Neutrophil (primary cell): Measurements from ENCODE around the gene B3GNT7.
A peak's percentile ranks its signal among the peaks of the same experiment; 100 is the strongest.

ENCODE experiments used
- H3K27ac ChIP-seq: fragments of 200-600 bp; sonication (generic); 2 replicates; pipeline ENCODE4 v1.5.1; 2016; ENCODE audit warnings: mild to moderate bottlenecking, moderate library complexity
- H3K27me3 ChIP-seq: fragments of 200-600 bp; sonication (generic); 2 replicates; pipeline ENCODE4 v1.6.0; 2016; ENCODE audit warnings: mild to moderate bottlenecking
- H3K36me3 ChIP-seq: fragments of 200-600 bp; sonication (generic); 2 replicates; pipeline ENCODE4 v1.5.1; 2017
- H3K4me1 ChIP-seq, 2 experiments: fragments of 200-600 bp in 1 of 2; sonication (generic) in 1 of 2; 1 replicate in 1 of 2; 2 replicates in 1 of 2; pipeline versions ENCODE4 v1.5.1 to v1.6.1; 2013 to 2016; ENCODE audit warnings: low read depth in 1 of 2, low read length in 1 of 2, mild to moderate bottlenecking in 1 of 2, moderate library complexity in 1 of 2; ENCODE audit not compliant: control insufficient read depth in 1 of 2, insufficient read depth in 1 of 2
- H3K4me3 ChIP-seq, 2 experiments: fragments of 200-600 bp in 1 of 2; sonication (generic) in 1 of 2; 1 replicate in 1 of 2; 2 replicates in 1 of 2; pipeline ENCODE4 v1.5.1; 2013 to 2016; ENCODE audit warnings: low read depth in 1 of 2, low read length in 1 of 2, mild to moderate bottlenecking in 1 of 2, moderate library complexity in 1 of 2
- H3K9me3 ChIP-seq: fragments of 200-600 bp; sonication (generic); 2 replicates; pipeline ENCODE4 v1.5.1; 2016
- TF ChIP-seq, protein P1 (sequence below): fragments of 200-600 bp; sonication (generic); IDR thresholded peaks from 2 replicates; pipeline ENCODE4 v1.5.1; 2016; ENCODE audit warnings: antibody characterized with exemption

B3GNT7 gene

DNA sequence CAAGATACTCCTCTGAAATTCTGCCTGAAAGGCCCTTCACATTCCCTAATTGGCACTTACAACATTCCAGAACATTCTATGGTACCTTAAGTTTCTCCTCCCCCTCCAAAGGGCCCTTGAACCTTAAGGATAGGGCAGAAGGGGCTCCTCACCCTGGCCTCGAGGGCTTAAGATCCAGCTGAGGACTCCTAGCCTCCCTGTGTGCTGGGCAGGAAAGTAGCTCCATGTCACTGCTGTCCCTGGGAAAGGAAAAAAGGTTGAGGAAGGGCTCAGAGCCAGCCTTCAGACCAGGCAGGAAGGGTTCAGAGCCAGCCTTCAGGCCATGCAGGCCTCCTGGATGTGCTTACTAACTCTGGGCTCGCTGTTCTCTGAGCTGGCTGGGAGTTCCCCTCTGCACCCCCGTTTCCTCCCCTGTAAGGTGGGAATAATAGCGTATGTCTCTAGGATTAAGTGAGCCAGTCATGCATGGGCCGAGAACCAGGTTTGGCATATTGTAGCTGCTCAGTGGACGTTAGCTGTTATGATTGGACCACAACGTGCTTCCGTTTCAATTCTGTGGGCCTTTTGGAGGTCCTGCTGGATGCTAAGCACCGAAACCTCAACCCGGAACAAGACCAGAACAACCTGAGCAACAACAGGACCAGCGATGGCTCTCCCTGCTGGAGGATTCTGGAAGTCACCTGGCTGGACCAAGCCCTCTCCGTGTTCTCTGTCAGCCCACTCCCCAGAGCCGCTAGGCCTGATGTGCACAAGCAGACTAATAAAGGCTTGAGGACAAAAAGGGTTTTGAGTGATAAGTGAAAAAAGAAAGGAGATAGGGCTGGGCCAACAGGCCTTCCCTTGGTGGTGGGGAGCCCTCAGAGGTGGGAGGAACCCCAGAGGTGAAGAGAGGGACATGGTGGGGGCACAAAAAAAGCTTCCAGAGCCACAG is 1.0 kb upstream of the B3GNT7 start:
- peaks cover 32 to 62% of the 10 kb centered on the region in 2 experiments for H3K4me1 ChIP-seq
- H3K27me3 ChIP-seq = peaks cover 12% of the 10 kb centered on the region
- peaks cover 7% of the 10 kb centered on the region for H3K36me3 ChIP-seq
- H3K9me3 ChIP-seq = no peaks in the 10 kb centered on the region
- H3K27ac ChIP-seq = no peak overlapping the region
- TF ChIP-seq, protein P1, sequence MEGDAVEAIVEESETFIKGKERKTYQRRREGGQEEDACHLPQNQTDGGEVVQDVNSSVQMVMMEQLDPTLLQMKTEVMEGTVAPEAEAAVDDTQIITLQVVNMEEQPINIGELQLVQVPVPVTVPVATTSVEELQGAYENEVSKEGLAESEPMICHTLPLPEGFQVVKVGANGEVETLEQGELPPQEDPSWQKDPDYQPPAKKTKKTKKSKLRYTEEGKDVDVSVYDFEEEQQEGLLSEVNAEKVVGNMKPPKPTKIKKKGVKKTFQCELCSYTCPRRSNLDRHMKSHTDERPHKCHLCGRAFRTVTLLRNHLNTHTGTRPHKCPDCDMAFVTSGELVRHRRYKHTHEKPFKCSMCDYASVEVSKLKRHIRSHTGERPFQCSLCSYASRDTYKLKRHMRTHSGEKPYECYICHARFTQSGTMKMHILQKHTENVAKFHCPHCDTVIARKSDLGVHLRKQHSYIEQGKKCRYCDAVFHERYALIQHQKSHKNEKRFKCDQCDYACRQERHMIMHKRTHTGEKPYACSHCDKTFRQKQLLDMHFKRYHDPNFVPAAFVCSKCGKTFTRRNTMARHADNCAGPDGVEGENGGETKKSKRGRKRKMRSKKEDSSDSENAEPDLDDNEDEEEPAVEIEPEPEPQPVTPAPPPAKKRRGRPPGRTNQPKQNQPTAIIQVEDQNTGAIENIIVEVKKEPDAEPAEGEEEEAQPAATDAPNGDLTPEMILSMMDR = no peak
- H3K4me3 ChIP-seq = no peak overlapping the region

DNA sequence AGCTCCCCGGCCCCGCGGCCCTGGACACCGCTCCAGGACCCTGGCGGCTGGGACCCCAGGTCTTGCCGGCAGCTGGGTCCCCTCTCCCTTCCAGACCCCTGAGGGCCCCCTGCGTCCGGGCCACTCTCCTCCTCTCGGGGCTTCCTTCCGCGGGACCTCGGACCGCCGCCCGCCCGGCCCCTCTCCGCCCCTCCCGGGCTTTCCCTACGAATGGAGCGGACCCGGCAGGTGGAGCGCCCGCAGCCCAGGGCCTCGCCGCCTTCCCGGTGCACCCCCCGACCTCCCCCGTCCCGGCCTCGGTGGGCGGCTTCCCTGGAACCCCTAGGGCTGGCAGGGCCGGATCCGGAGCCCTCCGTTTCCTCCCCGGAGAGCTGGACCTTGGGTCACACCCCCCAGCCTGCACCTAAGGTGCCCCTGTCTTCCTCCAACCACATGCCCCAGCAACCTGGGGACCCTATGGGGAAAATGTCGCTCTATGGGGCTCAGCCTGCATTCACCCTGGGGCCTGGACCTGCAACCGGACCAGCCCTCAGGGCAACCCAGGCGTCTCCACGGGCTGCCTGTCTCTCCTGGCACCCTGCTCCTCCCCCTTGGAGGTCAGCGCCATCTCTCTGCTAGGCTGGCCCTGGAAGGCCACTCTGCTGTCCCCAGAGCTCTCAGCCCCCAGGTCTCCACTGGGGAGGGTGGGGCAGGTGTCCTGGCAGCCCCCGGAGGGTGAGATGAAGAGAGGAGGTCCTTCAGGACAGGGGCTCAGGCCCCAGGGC is 730 bp downstream of the B3GNT7 start:
- H3K4me3 ChIP-seq = peak overlapping the region in 1 of 2 experiments; percentile 45
- H3K36me3 ChIP-seq = peaks cover 7% of the 10 kb centered on the region
- peaks cover 12% of the 10 kb centered on the region for H3K27me3 ChIP-seq
- no peaks in the 10 kb centered on the region for H3K9me3 ChIP-seq
- no peak overlapping the region for H3K27ac ChIP-seq
- TF ChIP-seq, protein P1 = no peak
- peaks cover 22 to 46% of the 10 kb centered on the region in 2 experiments for H3K4me1 ChIP-seq

DNA sequence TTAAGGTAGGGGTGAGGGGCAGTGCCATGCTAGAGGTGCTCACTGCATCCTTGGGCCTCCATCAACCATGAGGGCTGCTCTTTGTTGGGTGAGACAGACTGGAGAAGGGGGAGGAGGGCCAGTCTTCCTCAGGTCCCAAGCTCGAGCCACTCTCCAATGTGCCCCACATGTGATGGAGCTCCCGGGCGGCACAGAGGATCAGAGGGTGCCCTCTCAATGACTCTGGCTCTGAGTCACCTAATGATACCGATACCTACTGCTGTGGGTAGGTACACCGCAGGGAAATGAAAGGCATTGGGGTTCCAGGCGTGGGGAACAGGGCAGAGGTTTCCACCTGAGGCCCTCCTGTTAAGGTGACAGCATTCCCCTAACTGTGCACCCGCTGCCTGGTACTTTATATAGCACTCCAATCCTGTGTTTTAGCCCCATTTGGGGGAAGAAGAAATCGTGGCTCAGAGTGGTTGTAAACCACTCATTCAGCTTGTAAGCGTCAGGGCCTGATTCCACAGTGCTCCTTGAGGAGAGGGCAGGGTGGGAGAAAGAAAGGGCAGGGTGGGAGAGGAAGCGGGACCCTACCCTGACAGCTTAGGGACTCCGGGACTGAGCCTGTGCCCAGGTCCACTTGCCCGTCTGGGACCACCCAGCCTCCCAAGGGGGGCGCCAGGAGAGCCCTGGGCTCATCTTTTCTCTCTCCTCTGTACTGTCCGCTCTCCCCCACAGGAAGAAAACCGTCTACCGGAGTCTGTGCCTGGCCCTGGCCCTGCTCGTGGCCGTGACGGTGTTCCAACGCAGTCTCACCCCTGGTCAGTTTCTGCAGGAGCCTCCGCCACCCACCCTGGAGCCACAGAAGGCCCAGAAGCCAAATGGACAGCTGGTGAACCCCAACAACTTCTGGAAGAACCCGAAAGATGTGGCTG is 1.8 kb downstream of the B3GNT7 start:
- Histone ChIP-seq H3K27ac (no peak overlapping the region), H3K4me3 (no peak overlapping the region), H3K27me3 (peaks cover 12% of the 10 kb centered on the region), H3K4me1 (peaks cover 17 to 36% of the 10 kb centered on the region in 2 experiments), H3K36me3 (peaks cover 7% of the 10 kb centered on the region), H3K9me3 (no peaks in the 10 kb centered on the region)
- TF ChIP-seq, protein P1 = no peak

DNA sequence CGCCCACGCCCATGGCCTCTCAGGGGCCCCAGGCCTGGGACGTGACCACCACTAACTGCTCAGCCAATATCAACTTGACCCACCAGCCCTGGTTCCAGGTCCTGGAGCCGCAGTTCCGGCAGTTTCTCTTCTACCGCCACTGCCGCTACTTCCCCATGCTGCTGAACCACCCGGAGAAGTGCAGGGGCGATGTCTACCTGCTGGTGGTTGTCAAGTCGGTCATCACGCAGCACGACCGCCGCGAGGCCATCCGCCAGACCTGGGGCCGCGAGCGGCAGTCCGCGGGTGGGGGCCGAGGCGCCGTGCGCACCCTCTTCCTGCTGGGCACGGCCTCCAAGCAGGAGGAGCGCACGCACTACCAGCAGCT is 2.4 kb downstream of the B3GNT7 start:
- no peak overlapping the region for H3K27ac ChIP-seq
- H3K9me3 ChIP-seq = no peaks in the 10 kb centered on the region
- peaks cover 17 to 35% of the 10 kb centered on the region in 2 experiments for H3K4me1 ChIP-seq
- H3K4me3 ChIP-seq = no peak overlapping the region
- TF ChIP-seq, protein P1 = no peak
- peaks cover 12% of the 10 kb centered on the region for H3K27me3 ChIP-seq
- peaks cover 7% of the 10 kb centered on the region for H3K36me3 ChIP-seq

DNA sequence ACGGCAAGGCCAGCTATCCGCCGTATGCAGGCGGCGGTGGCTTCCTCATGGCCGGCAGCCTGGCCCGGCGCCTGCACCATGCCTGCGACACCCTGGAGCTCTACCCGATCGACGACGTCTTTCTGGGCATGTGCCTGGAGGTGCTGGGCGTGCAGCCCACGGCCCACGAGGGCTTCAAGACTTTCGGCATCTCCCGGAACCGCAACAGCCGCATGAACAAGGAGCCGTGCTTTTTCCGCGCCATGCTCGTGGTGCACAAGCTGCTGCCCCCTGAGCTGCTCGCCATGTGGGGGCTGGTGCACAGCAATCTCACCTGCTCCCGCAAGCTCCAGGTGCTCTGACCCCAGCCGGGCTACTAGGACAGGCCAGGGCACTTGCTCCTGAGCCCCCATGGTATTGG is 3.1 kb downstream of the B3GNT7 start:
- H3K4me1 ChIP-seq = peaks cover 11 to 29% of the 10 kb centered on the region in 2 experiments
- TF ChIP-seq, protein P1 = no peak
- H3K36me3 ChIP-seq = peaks cover 7% of the 10 kb centered on the region
- no peak overlapping the region for H3K4me3 ChIP-seq
- H3K9me3 ChIP-seq = no peaks in the 10 kb centered on the region
- H3K27me3 ChIP-seq = peaks cover 12% of the 10 kb centered on the region
- no peak overlapping the region for H3K27ac ChIP-seq
